ENCODE data around the gene ZCRB1. TPM values are rescaled to one million over a fixed set of nuclear protein-coding genes. Genes with fewer than 3 reads are reported as not detected.
"Not testable (repeated sequence)": the region's sequence is repeated elsewhere in the genome, so short reads cannot be mapped to it uniquely, and the experiment has no call there.

ZCRB1 gene
- total RNA-seq, 1 donor from 2014 or later = 65.7 TPM

- H3K4me1 Mint-ChIP-seq (ENCODE audit: unreplicated experiment); H3K4me3 Mint-ChIP-seq (ENCODE audit: unreplicated experiment); DNase-seq (ENCODE audit: extremely low spot score, unreplicated experiment); H3K27ac Mint-ChIP-seq (ENCODE audit: unreplicated experiment); H3K36me3 Mint-ChIP-seq (ENCODE audit: unreplicated experiment); H3K9me3 Mint-ChIP-seq (ENCODE audit: unreplicated experiment); H3K27me3 Mint-ChIP-seq (ENCODE audit: unreplicated experiment): not testable (repeated sequence)
Observed at GRCh38 chr12:42349119-42350020, 23.5 kb upstream of the ZCRB1 start.

- Mint-ChIP-seq H3K4me1 (ENCODE audit: unreplicated experiment) (peaks cover 8% of the 10 kb centered on the region), H3K27me3 (ENCODE audit: unreplicated experiment) (no peaks in the 10 kb centered on the region)
Observed at GRCh38 chr12:42346403-42347002, 20.6 kb upstream of the ZCRB1 start.

GRCh38 chr12:42343721-42344120, 17.8 kb upstream of the ZCRB1 start:
- no peaks in the 10 kb centered on the region for H3K27me3 Mint-ChIP-seq (ENCODE audit: unreplicated experiment)
- TF ChIP-seq, protein P1, sequence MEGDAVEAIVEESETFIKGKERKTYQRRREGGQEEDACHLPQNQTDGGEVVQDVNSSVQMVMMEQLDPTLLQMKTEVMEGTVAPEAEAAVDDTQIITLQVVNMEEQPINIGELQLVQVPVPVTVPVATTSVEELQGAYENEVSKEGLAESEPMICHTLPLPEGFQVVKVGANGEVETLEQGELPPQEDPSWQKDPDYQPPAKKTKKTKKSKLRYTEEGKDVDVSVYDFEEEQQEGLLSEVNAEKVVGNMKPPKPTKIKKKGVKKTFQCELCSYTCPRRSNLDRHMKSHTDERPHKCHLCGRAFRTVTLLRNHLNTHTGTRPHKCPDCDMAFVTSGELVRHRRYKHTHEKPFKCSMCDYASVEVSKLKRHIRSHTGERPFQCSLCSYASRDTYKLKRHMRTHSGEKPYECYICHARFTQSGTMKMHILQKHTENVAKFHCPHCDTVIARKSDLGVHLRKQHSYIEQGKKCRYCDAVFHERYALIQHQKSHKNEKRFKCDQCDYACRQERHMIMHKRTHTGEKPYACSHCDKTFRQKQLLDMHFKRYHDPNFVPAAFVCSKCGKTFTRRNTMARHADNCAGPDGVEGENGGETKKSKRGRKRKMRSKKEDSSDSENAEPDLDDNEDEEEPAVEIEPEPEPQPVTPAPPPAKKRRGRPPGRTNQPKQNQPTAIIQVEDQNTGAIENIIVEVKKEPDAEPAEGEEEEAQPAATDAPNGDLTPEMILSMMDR (IDR thresholded peaks at IDR 0.05) = no peak
- H3K4me1 Mint-ChIP-seq (ENCODE audit: unreplicated experiment) = peaks cover 6% of the 10 kb centered on the region
- H3K36me3 Mint-ChIP-seq (ENCODE audit: unreplicated experiment) = peaks cover 11% of the 10 kb centered on the region
- no peak overlapping the region for H3K27ac Mint-ChIP-seq (ENCODE audit: unreplicated experiment)
- H3K9me3 Mint-ChIP-seq (ENCODE audit: unreplicated experiment) = no peaks in the 10 kb centered on the region
- H3K4me3 Mint-ChIP-seq (ENCODE audit: unreplicated experiment) = no peak overlapping the region
- DNase-seq (ENCODE audit: extremely low spot score, unreplicated experiment) = no peak

More at GRCh38 chr12:42346403-42347002, 20.6 kb upstream of the ZCRB1 start:
- Mint-ChIP-seq H3K36me3 (ENCODE audit: unreplicated experiment) (peaks cover 4% of the 10 kb centered on the region), H3K9me3 (ENCODE audit: unreplicated experiment) (no peaks in the 10 kb centered on the region), H3K4me3 (ENCODE audit: unreplicated experiment) (no peak overlapping the region), H3K27ac (ENCODE audit: unreplicated experiment) (no peak overlapping the region)
- TF ChIP-seq, protein P1 (IDR thresholded peaks at IDR 0.05) = no peak
- DNase-seq (ENCODE audit: extremely low spot score, unreplicated experiment) = no peak

DNA sequence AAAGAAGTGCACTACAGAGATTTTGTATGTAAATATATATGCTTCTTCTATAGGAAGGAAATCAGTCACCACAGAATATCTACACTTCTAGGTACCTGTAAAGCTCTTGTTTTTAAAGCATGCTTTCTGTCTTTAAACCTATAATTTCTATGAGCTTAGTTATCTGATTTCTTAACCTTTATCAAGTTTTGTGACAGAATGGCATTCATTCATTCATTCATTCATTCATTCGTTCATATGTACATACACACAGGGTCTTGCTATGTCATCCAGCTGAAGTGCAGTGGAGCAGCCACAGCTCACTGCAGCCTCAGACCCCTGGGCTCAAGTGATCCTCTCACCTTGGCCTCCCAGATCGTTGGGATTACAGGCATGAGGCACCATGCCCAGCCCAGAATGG, 16.1 kb upstream of the ZCRB1 start:
- TF ChIP-seq, protein P1 (IDR thresholded peaks at IDR 0.05) = no peak
- DNase-seq (ENCODE audit: extremely low spot score, unreplicated experiment) = no peak
- Mint-ChIP-seq H3K4me3 (ENCODE audit: unreplicated experiment) (no peak overlapping the region), H3K9me3 (ENCODE audit: unreplicated experiment) (no peaks in the 10 kb centered on the region), H3K27me3 (ENCODE audit: unreplicated experiment) (no peaks in the 10 kb centered on the region), H3K36me3 (ENCODE audit: unreplicated experiment) (peaks cover 18% of the 10 kb centered on the region), H3K27ac (ENCODE audit: unreplicated experiment) (no peak overlapping the region), H3K4me1 (ENCODE audit: unreplicated experiment) (peaks cover 6% of the 10 kb centered on the region)

DNA sequence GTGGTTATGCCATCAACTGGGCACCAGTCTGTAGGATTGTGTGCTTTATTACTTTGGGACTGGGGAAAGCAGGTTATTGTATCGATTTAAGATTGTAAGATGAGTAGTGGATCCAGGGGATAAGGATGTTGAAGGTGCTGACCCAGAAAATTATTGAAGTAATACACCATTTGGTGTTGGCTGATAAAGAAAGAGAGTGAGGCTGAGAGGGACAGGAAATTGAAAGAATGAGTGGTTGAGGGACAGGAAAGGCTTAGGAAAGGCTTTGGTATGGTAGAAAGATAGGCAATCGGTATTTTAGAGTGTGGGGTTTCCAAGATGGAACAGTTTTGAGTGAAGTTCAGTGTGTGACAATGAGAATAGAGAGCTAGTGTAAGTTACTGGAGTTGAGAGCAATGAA, 12.4 kb upstream of the ZCRB1 start:
- no peaks in the 10 kb centered on the region for H3K9me3 Mint-ChIP-seq (ENCODE audit: unreplicated experiment)
- TF ChIP-seq, protein P1 (IDR thresholded peaks at IDR 0.05) = no peak
- no peak for DNase-seq (ENCODE audit: extremely low spot score, unreplicated experiment)
- peaks cover 3% of the 10 kb centered on the region for H3K4me1 Mint-ChIP-seq (ENCODE audit: unreplicated experiment)
- peaks cover 18% of the 10 kb centered on the region for H3K36me3 Mint-ChIP-seq (ENCODE audit: unreplicated experiment)
- H3K4me3 Mint-ChIP-seq (ENCODE audit: unreplicated experiment) = no peak overlapping the region
- H3K27me3 Mint-ChIP-seq (ENCODE audit: unreplicated experiment) = no peaks in the 10 kb centered on the region
- no peak overlapping the region for H3K27ac Mint-ChIP-seq (ENCODE audit: unreplicated experiment)

Data from osteocyte (in vitro differentiated cells).